IPS-18c (cell line): ENCODE data around the gene WDR59.
"Not testable (repeated sequence)": the region's sequence is repeated elsewhere in the genome, so short reads cannot be mapped to it uniquely, and the experiment has no call there.

Experiments used
- H3K4me3 ChIP-seq: 2 replicates; pipeline ENCODE4 v1.7.0; 2013; ENCODE audit warnings: low read depth, mild to moderate bottlenecking, low read length, moderate library complexity; ENCODE audit not compliant: insufficient read depth
- H3K9me3 ChIP-seq: one replicate; pipeline ENCODE4 v1.6.1; 2013; ENCODE audit warnings: mild to moderate bottlenecking, low read length, moderate library complexity; ENCODE audit not compliant: control insufficient read depth, insufficient read depth

The WDR59 gene

DNA sequence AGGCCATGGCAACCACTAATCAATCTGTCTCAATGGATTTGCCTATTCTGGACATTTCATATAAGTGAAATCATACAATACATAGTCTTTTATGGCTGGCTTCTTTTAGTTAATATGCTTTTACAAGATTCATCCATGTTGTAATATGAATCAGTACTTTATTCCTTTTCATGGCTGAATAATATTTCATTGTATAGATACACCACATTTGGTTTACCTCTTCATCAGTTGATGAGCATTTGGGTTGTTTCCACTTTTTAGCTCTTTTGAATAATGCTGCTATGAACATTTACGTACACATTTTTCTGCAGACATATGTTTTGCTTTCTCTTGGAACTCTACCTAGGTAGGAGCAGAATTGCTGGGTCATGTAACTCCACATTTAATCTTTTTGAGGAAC is 11.1 kb upstream of the WDR59 start:
- no peak overlapping the region for H3K4me3 ChIP-seq
- H3K9me3 ChIP-seq: no peaks in the 10 kb centered on the region

DNA sequence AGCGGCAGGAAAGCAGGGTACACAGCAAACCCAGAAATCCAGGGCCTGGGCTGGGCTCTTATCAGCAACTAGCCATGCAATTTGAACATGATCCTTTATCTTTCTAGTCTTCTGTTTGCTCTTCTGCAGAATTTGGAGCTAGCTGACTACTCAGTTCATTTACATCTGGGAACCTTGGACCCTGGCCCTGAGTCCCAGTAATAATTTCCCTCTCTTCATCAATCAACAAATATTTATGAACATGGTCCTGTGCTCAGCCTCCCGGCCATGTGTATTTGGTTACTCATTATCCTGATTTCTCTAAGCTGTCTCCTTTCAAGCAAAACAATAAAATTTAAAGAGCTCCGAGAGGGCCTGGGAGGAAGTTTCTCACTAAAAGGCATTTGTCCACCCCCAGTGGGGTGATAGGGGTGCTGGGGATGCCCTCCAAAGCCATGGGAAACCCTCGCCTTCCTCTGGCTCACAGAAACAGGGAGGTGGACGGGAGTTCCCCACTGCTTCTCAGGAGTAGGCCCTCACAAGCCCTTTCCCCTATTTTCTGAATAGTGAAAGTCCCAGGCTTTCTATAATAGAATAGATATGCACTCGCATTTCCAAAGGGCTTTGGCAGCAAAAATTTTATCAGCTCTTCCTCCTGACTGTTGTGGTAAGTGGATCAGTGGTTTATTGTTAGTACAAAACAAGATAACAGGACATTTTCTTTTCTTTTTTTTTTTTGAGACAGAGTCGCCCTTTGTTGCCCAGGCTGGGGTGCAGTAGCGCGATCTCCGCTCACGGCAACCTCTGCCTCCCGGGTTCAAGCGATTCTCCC is 6.9 kb upstream of the WDR59 start:
- Histone ChIP-seq H3K9me3 (no peaks in the 10 kb centered on the region), H3K4me3 (no peak overlapping the region)

DNA sequence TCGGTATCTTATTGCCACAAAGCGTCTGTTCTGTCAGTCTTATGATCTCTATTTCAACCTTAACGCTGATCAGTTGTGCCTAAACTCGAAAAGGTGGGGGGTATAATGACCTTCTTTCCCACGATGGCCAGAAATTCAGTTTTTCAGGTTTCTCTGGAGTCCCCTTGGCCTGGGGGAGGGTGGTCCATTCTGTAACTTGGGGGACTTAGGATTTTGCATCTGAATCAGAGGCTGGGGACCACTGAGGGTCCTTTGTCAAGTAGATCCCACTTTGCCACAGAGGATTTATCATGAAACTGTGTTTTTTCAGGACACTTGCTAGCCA is 6.3 kb upstream of the WDR59 start:
- no peaks in the 10 kb centered on the region for H3K9me3 ChIP-seq
- H3K4me3 ChIP-seq: no peak overlapping the region

DNA sequence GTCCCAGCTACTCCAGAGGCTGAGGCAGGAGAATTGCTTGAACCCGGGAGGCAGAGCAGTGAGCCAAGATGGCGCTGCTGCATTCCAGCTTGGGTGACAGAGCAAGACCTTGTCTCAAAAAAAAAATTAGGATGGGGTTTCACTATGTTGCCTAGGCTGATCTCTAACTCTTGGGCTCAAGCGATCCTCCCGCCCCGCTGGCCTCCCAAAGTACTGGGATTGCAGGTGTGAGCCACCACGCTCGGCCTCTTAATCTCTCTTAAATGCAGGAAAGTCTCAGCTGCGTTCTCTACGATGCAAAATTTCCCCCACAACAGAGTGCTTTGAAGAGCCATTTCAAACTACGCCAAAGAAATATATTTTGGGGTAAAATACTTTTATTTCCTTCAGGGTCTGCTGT is 5.9 kb upstream of the WDR59 start:
- H3K4me3 ChIP-seq: no peak overlapping the region

DNA sequence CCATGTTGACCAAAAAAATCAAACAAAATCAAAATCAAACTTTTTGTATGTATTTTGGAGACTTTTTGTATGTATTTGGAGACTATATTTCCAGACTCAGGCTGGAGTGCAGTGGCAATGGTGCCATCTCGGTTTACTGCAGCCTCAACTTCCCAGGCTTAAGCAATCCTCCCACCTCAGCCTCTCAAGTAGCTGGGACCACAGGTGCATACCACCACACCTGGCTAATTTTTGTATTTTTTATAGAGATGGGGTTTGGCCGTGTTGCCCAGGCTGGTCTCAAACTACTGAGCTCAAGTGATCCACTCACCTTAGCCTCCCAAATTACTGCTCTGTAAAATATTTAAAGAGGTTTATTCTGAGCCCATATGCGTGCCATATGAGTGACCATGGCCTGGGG is 4.9 kb upstream of the WDR59 start:
- H3K4me3 ChIP-seq, H3K9me3 ChIP-seq: not testable (repeated sequence)

More for the DNA sequence above, 5.9 kb upstream of the WDR59 start:
- H3K9me3 ChIP-seq: no peaks in the 10 kb centered on the region

DNA sequence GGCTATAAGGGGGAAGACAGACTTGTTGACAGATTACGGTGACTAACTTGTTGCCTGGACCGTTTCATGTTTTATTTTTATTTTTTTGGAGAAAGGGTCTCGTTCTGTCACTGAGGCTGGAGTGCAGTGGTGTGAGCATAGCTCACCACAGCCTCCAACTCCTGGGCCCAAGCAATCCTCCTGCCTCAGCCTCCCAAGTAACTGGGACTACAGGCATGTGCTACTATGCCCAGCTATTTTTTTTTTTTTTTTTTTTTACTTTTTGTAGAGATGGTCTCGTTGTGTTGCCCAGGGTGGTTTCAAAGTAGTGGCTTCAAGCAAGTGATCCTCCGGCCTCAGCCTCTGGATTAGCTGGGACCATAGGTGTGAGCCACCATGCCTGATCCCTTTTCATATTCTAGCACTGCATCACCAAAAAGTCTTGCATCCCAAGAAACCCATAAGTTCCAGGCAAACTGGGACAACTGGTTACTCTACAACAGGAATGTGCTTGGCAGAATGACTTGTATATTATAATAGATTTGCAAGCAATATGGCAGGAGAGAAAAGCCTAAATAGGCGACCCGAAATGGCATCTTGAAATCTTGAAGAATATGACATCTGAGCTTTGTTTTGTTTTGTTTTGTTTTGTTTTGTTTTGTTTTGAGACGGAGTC is 2.2 kb upstream of the WDR59 start:
- H3K4me3 ChIP-seq: no peak overlapping the region
- H3K9me3 ChIP-seq: no peaks in the 10 kb centered on the region

DNA sequence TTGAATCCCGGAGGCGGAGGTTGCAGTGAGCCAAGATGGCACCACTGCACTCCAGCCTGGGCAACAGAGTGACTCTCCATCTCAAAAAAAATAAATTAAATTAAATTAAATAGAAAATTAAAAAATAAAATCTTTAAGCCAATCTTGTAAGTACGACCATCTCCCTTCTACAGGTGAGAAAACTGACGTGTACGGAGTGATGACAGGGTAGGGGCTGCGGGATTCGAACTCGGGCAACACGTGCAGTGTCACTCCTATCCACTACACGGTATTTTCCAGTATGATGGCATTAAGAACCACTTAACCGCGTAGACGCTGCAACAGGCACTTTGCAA is 762 bp downstream of the WDR59 start:
- Histone ChIP-seq H3K4me3 (peak overlapping the region; percentile 98), H3K9me3 (no peaks in the 10 kb centered on the region)

DNA sequence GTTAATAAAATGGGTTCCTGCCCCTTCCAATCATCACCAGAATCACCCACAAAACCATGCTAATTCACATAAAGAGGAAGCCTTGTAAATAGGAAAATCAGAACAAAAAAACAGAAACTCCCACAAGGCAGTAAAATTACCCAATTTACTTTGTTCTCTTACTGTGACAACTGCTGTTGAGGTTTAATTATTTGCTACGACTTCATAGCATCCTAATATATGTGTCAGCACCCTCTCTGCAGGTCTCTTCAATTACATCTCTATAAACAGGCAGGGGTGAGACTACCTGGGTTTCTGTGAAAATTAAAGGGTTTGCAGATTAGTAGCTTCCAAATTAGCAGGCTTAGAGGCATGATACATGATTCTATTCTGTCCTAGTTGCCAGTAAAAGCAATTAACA is 2.7 kb downstream of the WDR59 start:
- H3K4me3 ChIP-seq: no peak overlapping the region
- H3K9me3 ChIP-seq: no peaks in the 10 kb centered on the region

DNA sequence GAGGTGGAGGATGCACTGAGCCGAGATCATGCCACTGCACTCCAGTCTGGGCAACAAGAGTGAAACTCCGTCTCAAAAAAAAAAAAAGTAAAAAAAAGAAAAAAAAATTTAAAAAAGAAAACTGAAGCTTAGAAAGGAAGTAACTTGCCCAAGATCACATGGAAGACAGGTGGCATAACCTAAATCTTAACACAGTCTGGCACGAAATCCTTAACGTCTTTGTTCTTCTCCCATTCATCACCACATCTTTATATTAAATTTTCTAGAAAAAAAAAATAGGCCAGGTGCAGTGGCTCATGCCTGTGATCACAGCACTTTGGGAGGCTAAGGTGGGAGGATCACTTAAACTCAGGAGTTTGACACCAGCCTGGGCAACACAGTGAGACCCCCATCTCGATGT is 9.3 kb downstream of the WDR59 start:
- no peak overlapping the region for H3K4me3 ChIP-seq

DNA sequence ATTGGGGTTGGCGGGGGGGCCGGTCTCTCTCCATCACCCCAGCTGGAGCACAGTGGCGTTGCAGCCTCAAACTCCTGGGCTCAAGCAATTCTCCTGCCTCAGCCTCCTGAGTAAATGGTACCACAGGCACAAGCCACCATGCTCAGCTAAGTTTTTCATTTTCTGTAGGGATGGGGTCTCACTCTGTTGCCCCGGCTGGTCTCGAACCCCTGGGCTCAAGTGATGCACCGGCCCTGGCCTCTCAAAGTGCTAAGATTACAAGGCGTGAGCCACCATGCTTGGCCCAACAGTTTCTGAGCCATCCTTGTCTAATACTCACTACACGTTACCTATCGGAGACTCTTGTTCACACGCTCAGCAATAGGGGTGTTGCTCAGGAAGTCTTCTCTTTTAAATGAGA is 11.6 kb downstream of the WDR59 start:
- H3K4me3 ChIP-seq: no peak overlapping the region; the same call in 1 of the 2 replicates

More for the DNA sequence above, 9.3 kb downstream of the WDR59 start:
- peaks cover 2% of the 10 kb centered on the region for H3K9me3 ChIP-seq

DNA sequence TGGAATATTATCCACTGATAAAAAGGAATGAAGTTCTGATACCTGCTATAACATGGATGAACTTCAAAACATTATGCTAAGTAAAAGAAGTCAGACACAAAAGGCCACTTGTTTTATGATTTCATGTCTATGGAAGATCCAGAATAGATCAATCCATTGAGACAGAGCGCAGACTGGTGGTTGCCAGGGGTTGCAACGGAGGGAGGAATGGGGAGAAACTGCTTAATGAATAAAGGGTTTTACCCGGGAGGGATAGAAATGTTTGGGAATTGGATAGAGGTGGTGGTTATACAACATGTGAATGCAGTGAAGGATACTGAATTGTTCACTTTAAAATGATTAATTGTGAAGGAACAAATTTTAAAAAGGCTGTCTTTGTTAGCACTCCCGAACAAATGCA is 30.2 kb downstream of the WDR59 start:
- no peak overlapping the region for H3K4me3 ChIP-seq
- no peaks in the 10 kb centered on the region for H3K9me3 ChIP-seq

More for the DNA sequence above, 11.6 kb downstream of the WDR59 start:
- H3K9me3 ChIP-seq: peaks cover 2% of the 10 kb centered on the region

DNA sequence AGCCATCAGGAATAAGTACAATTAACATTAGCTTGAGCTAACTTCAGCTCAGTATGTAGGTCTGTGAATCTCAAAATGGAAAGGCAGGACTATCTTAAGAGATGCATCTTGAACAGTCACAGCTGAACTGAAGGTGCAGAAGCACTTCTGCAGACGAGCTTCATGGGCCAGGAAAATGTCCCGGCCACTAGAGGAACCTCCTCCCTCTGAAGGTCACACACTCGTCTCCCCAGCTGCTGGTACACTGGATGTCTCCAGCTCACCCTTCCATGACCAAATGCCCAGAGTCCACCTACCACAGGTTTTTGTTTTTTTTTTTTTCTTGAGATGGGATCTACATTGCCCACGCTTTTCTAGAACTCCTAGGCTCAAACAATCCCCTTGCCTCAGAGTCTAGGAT is 33.2 kb downstream of the WDR59 start:
- no peaks in the 10 kb centered on the region for H3K9me3 ChIP-seq
- no peak overlapping the region for H3K4me3 ChIP-seq

DNA sequence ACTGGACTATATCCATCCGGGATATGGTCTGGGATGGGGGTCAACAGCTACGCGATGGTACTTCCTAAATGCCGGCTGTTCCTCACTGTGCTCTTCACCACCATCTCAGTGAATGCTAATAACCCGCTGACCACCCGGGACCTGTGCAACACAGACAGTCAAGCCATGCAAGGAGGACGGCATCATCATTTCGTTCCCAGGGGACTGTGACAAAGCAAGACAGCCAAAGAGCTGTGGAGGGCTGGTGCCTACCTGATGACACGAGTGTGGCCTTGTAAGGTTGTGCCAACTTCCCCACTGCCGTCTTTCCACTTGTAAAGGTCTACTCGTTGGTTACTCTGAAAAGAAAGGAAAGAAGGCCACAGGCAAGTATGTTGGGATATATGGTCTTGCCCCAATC is 33.7 kb downstream of the WDR59 start:
- Histone ChIP-seq H3K4me3 (no peak overlapping the region), H3K9me3 (no peaks in the 10 kb centered on the region)

DNA sequence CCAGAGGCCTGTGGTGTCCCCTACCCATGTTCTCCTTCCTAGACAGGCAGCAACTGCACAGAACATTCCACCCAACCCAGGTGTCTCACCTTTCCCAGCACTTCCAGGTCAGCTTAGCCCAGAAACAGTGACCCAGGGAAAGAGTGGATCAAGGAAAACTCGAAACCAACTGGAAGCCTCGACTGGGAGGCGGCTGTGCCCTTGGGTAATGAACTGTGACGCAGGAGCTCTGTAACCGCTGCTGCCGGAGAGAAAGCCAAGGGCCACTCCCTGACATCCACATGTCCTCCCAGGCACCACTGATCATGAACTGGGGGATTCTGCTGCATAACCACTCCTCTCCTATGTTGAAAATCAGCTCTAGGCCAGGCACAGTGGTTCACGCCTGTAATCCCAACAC is 34.4 kb downstream of the WDR59 start:
- H3K4me3 ChIP-seq: no peak overlapping the region
- H3K9me3 ChIP-seq: no peaks in the 10 kb centered on the region

DNA sequence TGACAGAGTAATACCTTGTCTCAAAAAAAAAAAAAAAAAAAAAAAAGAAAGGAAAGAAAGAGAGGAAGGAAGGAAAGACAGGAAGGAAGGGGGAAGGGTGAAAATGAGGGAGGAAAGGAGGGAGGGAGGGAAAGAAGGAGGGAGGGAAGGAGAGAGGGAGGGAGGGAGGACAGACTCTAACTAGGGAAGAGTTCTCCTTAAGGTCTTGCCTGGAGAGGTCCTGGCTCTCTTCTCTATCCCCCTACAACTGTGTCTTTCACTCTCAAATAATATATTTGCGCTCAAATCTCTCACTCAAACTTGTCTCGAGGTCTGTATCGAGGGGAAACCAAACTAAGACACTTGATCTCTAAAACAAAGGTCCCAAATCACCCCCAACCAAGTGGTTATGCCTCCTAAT is 35.6 kb downstream of the WDR59 start:
- H3K9me3 ChIP-seq: no peaks in the 10 kb centered on the region
- no peak overlapping the region for H3K4me3 ChIP-seq

DNA sequence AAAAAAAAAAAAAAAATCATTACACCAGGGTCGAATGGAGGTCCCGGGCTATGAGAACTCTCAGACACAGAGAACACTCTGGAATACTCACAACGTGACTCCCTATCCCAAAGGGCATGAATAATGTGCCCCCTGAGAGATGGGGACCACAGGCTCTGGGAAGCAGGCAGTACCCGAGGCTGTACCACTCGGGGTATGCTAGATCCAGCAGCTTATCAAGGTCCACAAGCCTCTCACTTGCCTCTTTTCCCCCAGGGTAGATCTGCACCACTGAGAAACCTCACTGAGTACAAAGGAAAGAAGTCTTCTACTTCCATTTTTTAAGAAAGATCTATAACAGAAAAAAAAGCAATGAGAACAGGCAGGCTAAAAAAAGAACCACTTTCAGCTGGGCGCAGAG is 40.5 kb downstream of the WDR59 start:
- no peaks in the 10 kb centered on the region for H3K9me3 ChIP-seq
- no peak overlapping the region for H3K4me3 ChIP-seq

DNA sequence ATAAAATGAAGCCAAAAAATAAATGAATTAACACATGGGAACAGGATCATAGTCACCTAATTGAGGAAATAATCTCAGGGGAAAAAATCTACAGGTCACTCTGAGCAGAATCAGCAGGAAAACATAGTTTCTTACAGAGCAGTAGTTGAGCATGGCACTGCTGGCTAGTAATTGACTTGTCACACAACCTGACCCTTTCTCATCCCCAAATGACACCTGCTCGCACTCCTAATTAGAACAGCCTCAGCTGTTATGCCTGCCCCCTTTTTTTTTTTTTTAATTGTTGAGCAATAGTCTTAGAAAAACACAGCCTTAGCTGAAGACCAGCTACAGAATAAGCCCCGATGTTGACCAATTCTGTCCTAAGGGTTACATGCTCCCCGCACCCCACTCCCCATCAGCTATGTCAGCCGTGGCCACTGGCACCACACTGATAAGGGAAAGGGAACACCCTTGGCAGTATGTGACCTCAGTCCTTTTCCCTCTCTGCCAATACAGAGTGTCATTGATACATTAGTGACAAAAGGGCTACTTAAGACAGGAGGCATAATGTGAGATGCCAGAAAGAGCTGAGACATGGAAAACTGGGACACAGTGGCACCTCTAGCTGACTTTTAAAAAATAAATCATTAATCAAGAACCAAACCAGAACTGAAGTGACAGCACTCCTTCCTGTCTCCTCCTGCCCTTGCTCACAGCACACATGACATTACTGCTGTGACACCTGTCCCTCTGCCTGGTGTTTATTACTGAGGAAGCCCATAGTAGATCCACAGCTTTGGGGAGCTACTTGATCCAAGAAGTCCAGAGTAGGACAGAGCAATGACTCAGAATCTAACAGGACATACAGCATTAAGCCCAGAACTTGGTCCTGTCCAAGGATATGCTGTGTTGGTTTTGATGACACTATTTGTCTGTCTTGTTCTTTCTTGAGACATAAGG is 41.7 kb downstream of the WDR59 start:
- Histone ChIP-seq H3K4me3 (no peak overlapping the region), H3K9me3 (no peaks in the 10 kb centered on the region)

DNA sequence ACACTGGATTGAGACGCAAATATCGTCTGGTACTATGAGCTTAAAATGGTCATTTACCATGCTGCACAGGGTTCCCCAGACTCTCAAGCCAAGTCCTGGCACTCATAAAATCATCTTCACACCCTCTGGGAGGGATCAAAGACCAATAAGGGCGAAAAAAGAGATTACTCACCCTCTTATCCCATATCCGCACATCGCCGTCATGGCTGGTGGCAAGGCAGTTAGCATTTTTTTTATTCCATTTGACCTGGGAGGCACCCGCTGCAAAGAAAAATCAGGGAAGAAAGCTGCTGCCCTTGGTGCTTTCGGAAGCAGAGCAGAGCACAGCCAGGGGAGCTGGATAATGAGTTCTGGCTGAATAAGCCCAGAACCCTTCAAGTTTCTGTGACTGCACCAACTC is 42.4 kb downstream of the WDR59 start:
- no peak overlapping the region for H3K4me3 ChIP-seq
- no peaks in the 10 kb centered on the region for H3K9me3 ChIP-seq
